Heart left ventricle (tissue), 16 donors: ENCODE measurements around the gene PKIB. TPM values are rescaled to one million over a fixed set of nuclear protein-coding genes. Genes with fewer than 3 reads are reported as not detected.

Source experiments
- ATAC-seq, 4 donors: fragments of 200-7000 bp; cut with Tn5 transposase; one replicate each; pipeline ENCODE4 v1.9.1; 2020 to 2022; ENCODE audit warnings: moderate library complexity in 4 of 4, mild to moderate bottlenecking in 3 of 4, moderate number of reproducible peaks in 1 of 4
- DNase-seq, 5 donors: peaks; one replicate each; pipeline ENCODE4 v3.0.0-alpha.2; 2020
- H3K27ac ChIP-seq, 12 donors: fragments of 200-600 bp; sonication (generic) in 4 of 12; one replicate each; pipeline versions ENCODE4 v1.5.0 to v1.8.0; 2016 to 2022; ENCODE audit warnings: mild to moderate bottlenecking in 2 of 12
- H3K27me3 ChIP-seq, 9 donors: fragments of 200-600 bp; sonication (generic) in 2 of 9; one replicate each; pipeline versions ENCODE4 v1.5.1 to v1.8.0; 2016 to 2022; ENCODE audit warnings: mild to moderate bottlenecking in 3 of 9
- H3K36me3 ChIP-seq, 9 donors: fragments of 200-600 bp; sonication (generic) in 2 of 9; one replicate each; pipeline versions ENCODE4 v1.5.0 to v1.8.0; 2018 to 2022; ENCODE audit warnings: mild to moderate bottlenecking in 2 of 9
- H3K4me1 ChIP-seq, 12 donors: fragments of 200-600 bp; sonication (generic) in 4 of 12; one replicate each; pipeline versions ENCODE4 v1.5.0 to v1.8.0; 2016 to 2022; ENCODE audit warnings: mild to moderate bottlenecking in 3 of 12
- H3K4me3 ChIP-seq, 12 donors: fragments of 200-600 bp; sonication (generic) in 4 of 12; one replicate each; pipeline versions ENCODE4 v1.5.0 to v1.8.0; 2017 to 2022; ENCODE audit warnings: mild to moderate bottlenecking in 9 of 12, moderate library complexity in 4 of 12
- H3K9me3 ChIP-seq, 12 donors: fragments of 200-600 bp; sonication (generic) in 4 of 12; one replicate each; pipeline versions ENCODE4 v1.5.0 to v1.8.0; 2016 to 2022; ENCODE audit warnings: mild to moderate bottlenecking in 1 of 12
- CTCF ChIP-seq, 12 donors: fragments of 200-600 bp; sonication (generic) in 4 of 12; IDR thresholded peaks; one replicate each; pipeline versions ENCODE4 v1.5.0 to v1.8.0; 2018 to 2022; ENCODE audit warnings: antibody characterized with exemption in 12 of 12, mild to moderate bottlenecking in 5 of 12
- POLR2A ChIP-seq, 2 donors: fragments of 450-650 bp; IDR thresholded peaks; one replicate each; pipeline ENCODE4 v1.6.1; 2017; ENCODE audit warnings: antibody characterized with exemption in 2 of 2, mild to moderate bottlenecking in 2 of 2, moderate library complexity in 2 of 2
- WGBS, 4 donors: extraction: QIAGEN DNeasy Blood & Tissue Kit in 2 of 4; methylation state at CpG; one replicate each; pipeline versions ENCODE4 v1.1.5 to v1.1.7; 2013 to 2018; 5-methylcytosine and 5-hydroxymethylcytosine counted together
- intact Hi-C, 10 donors: fragments of 100-400 bp; cut with DNase I; formaldehyde crosslinking; loops; one replicate each; pipeline versions ENCODE4 v1.11.1 to v1.14.2; 2022
- polyA plus RNA-seq, 2 donors: library from polyadenylated mRNA; stranded (reverse); fragments of 200-250 nt; gene quantifications; one replicate each; pipeline ENCODE4 v1.2.3, GENCODE V29; 2013
- total RNA-seq, 9 donors: library from RNA; depleted of rRNA in 2 of 9; stranded (reverse); fragments of >200 nt in 2 of 9; fragmentation: NEBNext Ultra II Directional in 3 of 9; extraction: Animal tissue kit (Norgen Biotek cat#: 25700) in 3 of 9; gene quantifications; one replicate each; pipeline versions ENCODE4 v1.1.0 to v1.2.4, GENCODE V29; 2016 to 2023
- donor health status: ischemic (EF 13 %, LVEDD 7.1; RV severe dilation, severe dysfunction).
- donor health status: healthy with polysubstance abuse.
- donor health status: DM: no; HTN: yes; CAD: no.
- donor health status: DM: no; HTN: no; CAD: no.
- donor health status: ischemic (EF 25% LVEDD 6.9; RV normal size, moderate dysfunction).
- donor health status: ischemic (EF 25% LVEDD 5.7; RV mildly dilated, moderate dysfunction).
- donor health status: healthy.
- donor health status: DM: yes; HTN: yes; CAD: no.
- donor health status: ischemic (EF 35%, LVEDD 5.7; RV mildly dilated, moderate dysfunction).
- donor health status: nonischemic (EF 11% LVEDD 7.7; RV severe dilation, severe dysfunction).
- donor health status: DM: yes; HTN: yes; CAD: no.
- donor health status: PGD.
- donor health status: ischemic (EF 29% LVEDD 5.4; RV normal size, mild dysfunction).
- donor health status: nonischemic (EF 23%, LVEDD 6.1; RV moderate dilation, normal function).

Gene PKIB
- total and polyA plus RNA-seq, 11 donors = 0.27 to 0.96 (median 0.50) TPM; not detected in 4

GRCh38 chr6:122619309-122619708, 9.1 kb downstream of the PKIB start:
- TF ChIP-seq CTCF (IDR thresholded peaks at IDR 0.05) = no peak
- DNase-seq (no peak), ATAC-seq (no peak)
- H3K9me3 ChIP-seq = no peaks in the 10 kb centered on the region
- H3K4me1 ChIP-seq = no peaks in the 10 kb centered on the region
- 61 to 71% (median 64%) methylated on average over 2 of the region's 2 CpGs for WGBS, 4 donors
- H3K27ac ChIP-seq = no peak overlapping the region
- no peaks in the 10 kb centered on the region for H3K36me3 ChIP-seq
- H3K27me3 ChIP-seq = peaks cover 0 to 13% (median 0%) of the 10 kb centered on the region in 9 donors
- intact Hi-C loops = no loop called here
- no peak overlapping the region for H3K4me3 ChIP-seq

GRCh38 chr6:122620428-122620827, 10.2 kb downstream of the PKIB start:
- Histone ChIP-seq H3K27ac (no peak overlapping the region), H3K4me3 (no peak overlapping the region), H3K9me3 (no peaks in the 10 kb centered on the region), H3K36me3 (no peaks in the 10 kb centered on the region), H3K4me1 (no peaks in the 10 kb centered on the region), H3K27me3 (peaks cover 0 to 11% (median 0%) of the 10 kb centered on the region in 9 donors)
- TF ChIP-seq POLR2A (IDR thresholded peaks at IDR 0.05) (no peak), CTCF (IDR thresholded peaks at IDR 0.05) (no peak)
- 78 to 87% (median 81%) methylated on average over 3 of the region's 3 CpGs for WGBS, 4 donors
- ATAC-seq (no peak), DNase-seq (no peak)
- intact Hi-C loops = no loop called here

- Histone ChIP-seq H3K27me3 (peaks cover 0 to 11% (median 0%) of the 10 kb centered on the region in 9 donors), H3K4me3 (no peak overlapping the region), H3K9me3 (no peaks in the 10 kb centered on the region), H3K36me3 (no peaks in the 10 kb centered on the region), H3K27ac (no peak overlapping the region), H3K4me1 (no peaks in the 10 kb centered on the region)
- no peak for TF ChIP-seq CTCF (IDR thresholded peaks at IDR 0.05)
- TF ChIP-seq POLR2A (IDR thresholded peaks at IDR 0.05) = no peak
- ATAC-seq = no peak
- intact Hi-C loops = no loop called here
- 75 to 80% (median 77%) methylated on average over 3 of the region's 3 CpGs for WGBS, 4 donors
- no peak for DNase-seq
Measured at GRCh38 chr6:122620902-122621301, 10.7 kb downstream of the PKIB start.

GRCh38 chr6:122621638-122622037, 11.4 kb downstream of the PKIB start:
- Histone ChIP-seq H3K4me1 (no peaks in the 10 kb centered on the region), H3K36me3 (no peaks in the 10 kb centered on the region), H3K27ac (no peak overlapping the region), H3K9me3 (no peaks in the 10 kb centered on the region), H3K4me3 (no peak overlapping the region), H3K27me3 (peaks cover 0 to 11% (median 0%) of the 10 kb centered on the region in 9 donors)
- intact Hi-C loops = no loop called here
- no peak for TF ChIP-seq POLR2A (IDR thresholded peaks at IDR 0.05)
- no peak for TF ChIP-seq CTCF (IDR thresholded peaks at IDR 0.05)
- no peak for DNase-seq
- no peak for ATAC-seq
- WGBS, 4 donors = 48 to 66% (median 55%) methylated on average over 2 of the region's 2 CpGs
